ENCODE measurements around the gene TTYH1.

DNA sequence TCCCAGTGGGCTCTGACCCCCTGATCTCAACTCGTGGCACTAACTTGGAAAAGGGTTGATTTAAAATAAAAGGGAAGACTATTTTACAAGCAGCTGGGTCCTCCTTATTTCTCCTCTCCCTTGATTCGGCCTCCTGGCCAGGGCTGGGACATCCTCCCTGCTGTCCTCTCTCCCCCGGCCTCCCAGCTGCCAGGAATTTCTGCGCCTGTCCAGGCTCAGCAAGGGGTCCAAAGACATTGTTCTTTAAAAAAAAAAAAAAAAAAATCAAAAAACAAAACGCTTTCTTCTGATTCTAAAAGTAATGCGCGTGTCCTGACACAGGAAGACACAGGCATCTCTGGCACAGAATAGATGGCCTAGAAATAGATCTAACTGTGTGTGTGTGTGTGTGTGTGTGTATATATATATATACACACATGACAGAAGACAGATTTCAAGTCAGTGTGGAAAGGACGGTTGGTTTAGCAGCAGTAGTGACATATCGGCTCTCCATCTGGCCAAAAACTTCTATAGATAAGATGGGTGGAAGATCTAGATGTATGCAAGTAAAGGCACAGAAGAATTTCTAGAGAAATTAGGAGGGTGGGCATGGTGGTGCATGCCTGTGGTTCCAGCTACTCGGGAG lies 21.5 kb downstream of the TTYH1 start:
- TF ChIP-seq GATA2 (IDR thresholded peaks at IDR 0.05; ENCODE audit: low read depth, low read length) (no peak), GATA3 (IDR thresholded peaks at IDR 0.05; ENCODE audit: low read depth, low read length) (no peak)

Measured in SH-SY5Y (cell line).